GM18909 (cell line): ENCODE results near the gene CHST5.

ENCODE experiments used
- ATAC-seq: cut with Tn5 transposase; IDR thresholded peaks from one replicate; pipeline ENCODE4 v1.9.1; 2021; ENCODE audit warnings: mild to moderate bottlenecking; ENCODE audit not compliant: unreplicated experiment, poor library complexity

The CHST5 gene

DNA sequence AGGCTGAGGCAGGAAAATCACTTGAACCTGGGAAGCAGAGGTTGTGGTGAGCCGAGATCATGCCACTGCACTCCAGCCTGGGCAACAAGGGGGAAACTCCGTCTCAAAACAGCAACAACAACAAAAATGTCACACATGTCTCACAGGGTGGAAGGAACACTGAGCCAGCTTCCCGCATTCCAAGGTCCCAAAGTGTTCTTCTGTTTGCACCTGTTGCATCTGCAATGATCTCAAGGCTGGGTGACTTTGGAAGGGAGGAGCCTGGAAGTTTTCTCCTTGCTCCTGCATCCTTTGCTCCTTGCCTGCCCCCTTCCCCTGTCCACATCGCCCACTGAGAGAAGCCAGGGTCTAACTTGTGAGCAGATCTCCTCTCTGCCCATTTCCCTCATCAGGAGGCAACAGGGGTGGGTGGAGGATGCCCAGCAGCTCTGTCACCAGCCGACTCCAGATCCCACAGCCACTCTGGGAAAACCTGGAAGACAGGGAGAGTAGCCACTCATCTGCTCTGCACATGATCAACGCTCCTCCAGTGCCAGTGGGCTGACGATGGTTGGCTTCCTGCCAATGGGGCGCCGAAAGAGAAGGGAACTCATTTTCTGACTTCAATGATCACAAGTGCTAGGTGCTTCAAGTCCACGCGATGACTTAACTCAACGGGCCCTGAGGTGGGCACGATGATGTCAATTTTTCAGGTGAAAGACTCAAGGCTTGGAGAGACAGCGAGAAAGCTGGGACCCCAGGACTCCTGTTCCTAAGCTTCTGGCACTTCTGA lies 53.3 kb downstream of the CHST5 start:
- ATAC-seq, result no peak

DNA sequence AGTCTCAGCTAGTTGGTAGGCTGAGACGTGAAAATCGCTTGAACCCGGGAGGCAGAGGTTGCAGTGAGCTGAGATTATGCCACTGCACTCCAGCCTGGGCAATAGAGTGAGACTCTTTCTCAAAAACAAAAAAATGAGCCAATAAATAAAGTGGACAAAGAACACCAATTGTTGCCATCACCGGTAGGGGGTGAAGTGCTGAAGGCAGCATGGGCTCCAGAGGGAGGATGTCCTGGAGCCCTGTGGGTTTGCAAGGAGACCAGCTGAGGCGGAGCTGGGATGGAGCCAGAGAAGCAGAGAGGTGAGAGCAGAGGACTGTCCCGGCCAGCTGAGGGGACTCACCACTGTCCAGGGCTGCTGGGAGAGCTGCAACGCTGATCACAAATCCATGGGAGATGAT lies 54.4 kb downstream of the CHST5 start:
- ATAC-seq, result no peak

DNA sequence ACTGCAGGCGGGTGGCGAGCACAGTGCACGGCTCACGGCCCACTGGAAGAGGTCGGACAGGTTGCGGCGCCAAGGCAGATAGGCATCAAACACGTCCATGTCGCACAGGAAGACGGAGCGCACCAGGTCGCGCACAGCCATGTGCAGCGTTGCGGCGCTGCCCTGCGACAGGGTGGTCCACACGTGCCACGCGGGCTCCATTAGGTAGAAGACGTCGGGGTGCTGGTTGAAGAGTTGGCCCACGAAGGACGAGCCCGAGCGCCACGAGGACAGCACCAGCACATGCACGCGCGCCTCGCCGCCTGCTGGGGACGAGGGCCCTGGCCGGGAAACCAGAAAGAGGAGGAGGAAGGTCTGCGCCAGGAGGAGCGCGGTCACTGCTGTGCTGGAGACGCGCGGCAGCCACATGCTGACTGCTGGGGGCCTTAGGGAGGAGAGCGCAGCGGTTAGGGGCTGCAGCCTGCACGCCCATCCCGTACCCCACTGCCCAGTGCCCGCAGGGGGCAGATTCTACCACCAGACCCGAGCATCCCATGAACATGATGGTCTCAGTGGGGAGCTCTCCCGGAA lies 56.4 kb downstream of the CHST5 start:
- ATAC-seq, result no peak
